ENCODE results near the gene TPP2.

DNA sequence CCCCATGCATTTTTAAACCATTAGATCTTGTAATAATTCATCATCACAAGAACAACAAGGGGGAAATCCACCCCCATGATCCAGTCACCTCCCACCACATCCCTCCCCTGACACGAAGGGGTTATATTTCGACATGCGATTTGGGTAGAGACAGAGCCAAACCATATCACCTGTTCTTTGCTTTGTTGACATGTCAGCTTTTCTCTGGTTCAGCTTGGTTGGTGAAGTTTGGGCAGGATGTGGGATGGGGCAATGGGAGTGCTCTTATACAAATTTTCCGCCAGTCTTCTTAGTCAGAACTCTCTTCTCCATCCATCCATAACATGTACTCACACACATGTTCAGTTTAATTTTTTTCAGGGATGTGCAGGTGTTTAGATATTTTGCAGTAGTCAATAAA is 12.9 kb downstream of the TPP2 start:
- TF ChIP-seq KAT7 (CRISPR knock-in tag; IDR thresholded peaks at IDR 0.05; ENCODE audit: borderline replicate concordance) (no peak), SMAD3 (CRISPR knock-in tag; IDR thresholded peaks at IDR 0.05; ENCODE audit: borderline replicate concordance) (no peak), CREM (CRISPR knock-in tag; IDR thresholded peaks at IDR 0.05) (no peak), IRF2 (CRISPR knock-in tag; IDR thresholded peaks at IDR 0.05; ENCODE audit: borderline replicate concordance, low read depth) (no peak)
- TF ChIP-seq, protein P1, sequence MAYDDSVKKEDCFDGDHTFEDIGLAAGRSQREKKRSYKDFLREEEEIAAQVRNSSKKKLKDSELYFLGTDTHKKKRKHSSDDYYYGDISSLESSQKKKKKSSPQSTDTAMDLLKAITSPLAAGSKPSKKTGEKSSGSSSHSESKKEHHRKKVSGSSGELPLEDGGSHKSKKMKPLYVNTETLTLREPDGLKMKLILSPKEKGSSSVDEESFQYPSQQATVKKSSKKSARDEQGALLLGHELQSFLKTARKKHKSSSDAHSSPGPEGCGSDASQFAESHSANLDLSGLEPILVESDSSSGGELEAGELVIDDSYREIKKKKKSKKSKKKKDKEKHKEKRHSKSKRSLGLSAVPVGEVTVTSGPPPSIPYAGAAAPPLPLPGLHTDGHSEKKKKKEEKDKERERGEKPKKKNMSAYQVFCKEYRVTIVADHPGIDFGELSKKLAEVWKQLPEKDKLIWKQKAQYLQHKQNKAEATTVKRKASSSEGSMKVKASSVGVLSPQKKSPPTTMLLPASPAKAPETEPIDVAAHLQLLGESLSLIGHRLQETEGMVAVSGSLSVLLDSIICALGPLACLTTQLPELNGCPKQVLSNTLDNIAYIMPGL (CRISPR knock-in tag; IDR thresholded peaks at IDR 0.05), result no peak
- TF ChIP-seq, protein P2, sequence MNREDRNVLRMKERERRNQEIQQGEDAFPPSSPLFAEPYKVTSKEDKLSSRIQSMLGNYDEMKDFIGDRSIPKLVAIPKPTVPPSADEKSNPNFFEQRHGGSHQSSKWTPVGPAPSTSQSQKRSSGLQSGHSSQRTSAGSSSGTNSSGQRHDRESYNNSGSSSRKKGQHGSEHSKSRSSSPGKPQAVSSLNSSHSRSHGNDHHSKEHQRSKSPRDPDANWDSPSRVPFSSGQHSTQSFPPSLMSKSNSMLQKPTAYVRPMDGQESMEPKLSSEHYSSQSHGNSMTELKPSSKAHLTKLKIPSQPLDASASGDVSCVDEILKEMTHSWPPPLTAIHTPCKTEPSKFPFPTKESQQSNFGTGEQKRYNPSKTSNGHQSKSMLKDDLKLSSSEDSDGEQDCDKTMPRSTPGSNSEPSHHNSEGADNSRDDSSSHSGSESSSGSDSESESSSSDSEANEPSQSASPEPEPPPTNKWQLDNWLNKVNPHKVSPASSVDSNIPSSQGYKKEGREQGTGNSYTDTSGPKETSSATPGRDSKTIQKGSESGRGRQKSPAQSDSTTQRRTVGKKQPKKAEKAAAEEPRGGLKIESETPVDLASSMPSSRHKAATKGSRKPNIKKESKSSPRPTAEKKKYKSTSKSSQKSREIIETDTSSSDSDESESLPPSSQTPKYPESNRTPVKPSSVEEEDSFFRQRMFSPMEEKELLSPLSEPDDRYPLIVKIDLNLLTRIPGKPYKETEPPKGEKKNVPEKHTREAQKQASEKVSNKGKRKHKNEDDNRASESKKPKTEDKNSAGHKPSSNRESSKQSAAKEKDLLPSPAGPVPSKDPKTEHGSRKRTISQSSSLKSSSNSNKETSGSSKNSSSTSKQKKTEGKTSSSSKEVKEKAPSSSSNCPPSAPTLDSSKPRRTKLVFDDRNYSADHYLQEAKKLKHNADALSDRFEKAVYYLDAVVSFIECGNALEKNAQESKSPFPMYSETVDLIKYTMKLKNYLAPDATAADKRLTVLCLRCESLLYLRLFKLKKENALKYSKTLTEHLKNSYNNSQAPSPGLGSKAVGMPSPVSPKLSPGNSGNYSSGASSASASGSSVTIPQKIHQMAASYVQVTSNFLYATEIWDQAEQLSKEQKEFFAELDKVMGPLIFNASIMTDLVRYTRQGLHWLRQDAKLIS (CRISPR knock-in tag; IDR thresholded peaks at IDR 0.05; ENCODE audit: borderline replicate concordance), result no peak
- TF ChIP-seq, protein P3, sequence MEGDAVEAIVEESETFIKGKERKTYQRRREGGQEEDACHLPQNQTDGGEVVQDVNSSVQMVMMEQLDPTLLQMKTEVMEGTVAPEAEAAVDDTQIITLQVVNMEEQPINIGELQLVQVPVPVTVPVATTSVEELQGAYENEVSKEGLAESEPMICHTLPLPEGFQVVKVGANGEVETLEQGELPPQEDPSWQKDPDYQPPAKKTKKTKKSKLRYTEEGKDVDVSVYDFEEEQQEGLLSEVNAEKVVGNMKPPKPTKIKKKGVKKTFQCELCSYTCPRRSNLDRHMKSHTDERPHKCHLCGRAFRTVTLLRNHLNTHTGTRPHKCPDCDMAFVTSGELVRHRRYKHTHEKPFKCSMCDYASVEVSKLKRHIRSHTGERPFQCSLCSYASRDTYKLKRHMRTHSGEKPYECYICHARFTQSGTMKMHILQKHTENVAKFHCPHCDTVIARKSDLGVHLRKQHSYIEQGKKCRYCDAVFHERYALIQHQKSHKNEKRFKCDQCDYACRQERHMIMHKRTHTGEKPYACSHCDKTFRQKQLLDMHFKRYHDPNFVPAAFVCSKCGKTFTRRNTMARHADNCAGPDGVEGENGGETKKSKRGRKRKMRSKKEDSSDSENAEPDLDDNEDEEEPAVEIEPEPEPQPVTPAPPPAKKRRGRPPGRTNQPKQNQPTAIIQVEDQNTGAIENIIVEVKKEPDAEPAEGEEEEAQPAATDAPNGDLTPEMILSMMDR (IDR thresholded peaks at IDR 0.05), result no peak
- TF ChIP-seq, protein P4, sequence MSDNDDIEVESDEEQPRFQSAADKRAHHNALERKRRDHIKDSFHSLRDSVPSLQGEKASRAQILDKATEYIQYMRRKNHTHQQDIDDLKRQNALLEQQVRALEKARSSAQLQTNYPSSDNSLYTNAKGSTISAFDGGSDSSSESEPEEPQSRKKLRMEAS (CRISPR knock-in tag; IDR thresholded peaks at IDR 0.05), result no peak
- TF ChIP-seq, protein P5, sequence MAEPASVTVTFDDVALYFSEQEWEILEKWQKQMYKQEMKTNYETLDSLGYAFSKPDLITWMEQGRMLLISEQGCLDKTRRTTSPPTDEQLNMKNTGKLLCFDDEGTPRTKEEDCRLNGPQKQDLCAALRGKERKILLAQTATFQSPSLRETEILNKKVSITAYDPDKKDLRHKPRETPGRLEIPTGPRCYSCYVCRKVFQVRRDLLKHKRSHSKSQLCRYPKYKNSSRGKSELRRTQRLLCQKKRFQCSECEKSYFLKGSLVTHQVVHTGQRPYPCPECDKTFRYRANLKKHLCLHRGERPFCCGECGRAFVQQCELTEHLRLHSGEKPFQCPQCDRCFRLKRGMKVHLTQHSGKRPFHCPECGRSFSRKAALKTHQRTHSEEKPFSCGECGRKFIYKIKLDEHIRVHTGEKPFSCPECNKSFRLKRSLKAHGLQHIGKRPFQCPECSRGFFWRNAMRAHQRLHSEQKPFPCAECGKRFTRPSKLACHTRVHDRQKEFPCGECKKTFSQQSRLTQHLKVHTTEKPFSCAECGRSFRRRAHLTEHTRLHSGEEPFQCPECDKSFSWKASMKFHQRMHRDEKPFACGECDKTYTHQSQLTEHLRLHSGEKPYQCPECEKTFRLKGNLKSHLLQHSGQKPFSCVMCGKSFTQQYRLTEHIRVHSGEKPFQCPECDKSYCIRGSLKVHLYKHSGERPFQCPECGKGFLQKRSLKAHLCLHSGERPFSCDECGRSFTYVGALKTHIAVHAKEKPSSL (CRISPR knock-in tag; conservative IDR thresholded peaks at IDR 0.05), result no peak
- TF ChIP-seq, protein P6, sequence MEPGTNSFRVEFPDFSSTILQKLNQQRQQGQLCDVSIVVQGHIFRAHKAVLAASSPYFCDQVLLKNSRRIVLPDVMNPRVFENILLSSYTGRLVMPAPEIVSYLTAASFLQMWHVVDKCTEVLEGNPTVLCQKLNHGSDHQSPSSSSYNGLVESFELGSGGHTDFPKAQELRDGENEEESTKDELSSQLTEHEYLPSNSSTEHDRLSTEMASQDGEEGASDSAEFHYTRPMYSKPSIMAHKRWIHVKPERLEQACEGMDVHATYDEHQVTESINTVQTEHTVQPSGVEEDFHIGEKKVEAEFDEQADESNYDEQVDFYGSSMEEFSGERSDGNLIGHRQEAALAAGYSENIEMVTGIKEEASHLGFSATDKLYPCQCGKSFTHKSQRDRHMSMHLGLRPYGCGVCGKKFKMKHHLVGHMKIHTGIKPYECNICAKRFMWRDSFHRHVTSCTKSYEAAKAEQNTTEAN (CRISPR knock-in tag; IDR thresholded peaks at IDR 0.05), result no peak
- TF ChIP-seq, protein P7, sequence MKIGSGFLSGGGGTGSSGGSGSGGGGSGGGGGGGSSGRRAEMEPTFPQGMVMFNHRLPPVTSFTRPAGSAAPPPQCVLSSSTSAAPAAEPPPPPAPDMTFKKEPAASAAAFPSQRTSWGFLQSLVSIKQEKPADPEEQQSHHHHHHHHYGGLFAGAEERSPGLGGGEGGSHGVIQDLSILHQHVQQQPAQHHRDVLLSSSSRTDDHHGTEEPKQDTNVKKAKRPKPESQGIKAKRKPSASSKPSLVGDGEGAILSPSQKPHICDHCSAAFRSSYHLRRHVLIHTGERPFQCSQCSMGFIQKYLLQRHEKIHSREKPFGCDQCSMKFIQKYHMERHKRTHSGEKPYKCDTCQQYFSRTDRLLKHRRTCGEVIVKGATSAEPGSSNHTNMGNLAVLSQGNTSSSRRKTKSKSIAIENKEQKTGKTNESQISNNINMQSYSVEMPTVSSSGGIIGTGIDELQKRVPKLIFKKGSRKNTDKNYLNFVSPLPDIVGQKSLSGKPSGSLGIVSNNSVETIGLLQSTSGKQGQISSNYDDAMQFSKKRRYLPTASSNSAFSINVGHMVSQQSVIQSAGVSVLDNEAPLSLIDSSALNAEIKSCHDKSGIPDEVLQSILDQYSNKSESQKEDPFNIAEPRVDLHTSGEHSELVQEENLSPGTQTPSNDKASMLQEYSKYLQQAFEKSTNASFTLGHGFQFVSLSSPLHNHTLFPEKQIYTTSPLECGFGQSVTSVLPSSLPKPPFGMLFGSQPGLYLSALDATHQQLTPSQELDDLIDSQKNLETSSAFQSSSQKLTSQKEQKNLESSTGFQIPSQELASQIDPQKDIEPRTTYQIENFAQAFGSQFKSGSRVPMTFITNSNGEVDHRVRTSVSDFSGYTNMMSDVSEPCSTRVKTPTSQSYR (CRISPR knock-in tag; IDR thresholded peaks at IDR 0.05), result no peak
- TF ChIP-seq, protein P8, sequence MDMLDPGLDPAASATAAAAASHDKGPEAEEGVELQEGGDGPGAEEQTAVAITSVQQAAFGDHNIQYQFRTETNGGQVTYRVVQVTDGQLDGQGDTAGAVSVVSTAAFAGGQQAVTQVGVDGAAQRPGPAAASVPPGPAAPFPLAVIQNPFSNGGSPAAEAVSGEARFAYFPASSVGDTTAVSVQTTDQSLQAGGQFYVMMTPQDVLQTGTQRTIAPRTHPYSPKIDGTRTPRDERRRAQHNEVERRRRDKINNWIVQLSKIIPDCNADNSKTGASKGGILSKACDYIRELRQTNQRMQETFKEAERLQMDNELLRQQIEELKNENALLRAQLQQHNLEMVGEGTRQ (CRISPR knock-in tag; IDR thresholded peaks at IDR 0.05), result no peak
- TF ChIP-seq, protein P9, sequence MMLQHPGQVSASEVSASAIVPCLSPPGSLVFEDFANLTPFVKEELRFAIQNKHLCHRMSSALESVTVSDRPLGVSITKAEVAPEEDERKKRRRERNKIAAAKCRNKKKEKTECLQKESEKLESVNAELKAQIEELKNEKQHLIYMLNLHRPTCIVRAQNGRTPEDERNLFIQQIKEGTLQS (CRISPR knock-in tag; conservative IDR thresholded peaks at IDR 0.05), result no peak
- TF ChIP-seq, protein P10, sequence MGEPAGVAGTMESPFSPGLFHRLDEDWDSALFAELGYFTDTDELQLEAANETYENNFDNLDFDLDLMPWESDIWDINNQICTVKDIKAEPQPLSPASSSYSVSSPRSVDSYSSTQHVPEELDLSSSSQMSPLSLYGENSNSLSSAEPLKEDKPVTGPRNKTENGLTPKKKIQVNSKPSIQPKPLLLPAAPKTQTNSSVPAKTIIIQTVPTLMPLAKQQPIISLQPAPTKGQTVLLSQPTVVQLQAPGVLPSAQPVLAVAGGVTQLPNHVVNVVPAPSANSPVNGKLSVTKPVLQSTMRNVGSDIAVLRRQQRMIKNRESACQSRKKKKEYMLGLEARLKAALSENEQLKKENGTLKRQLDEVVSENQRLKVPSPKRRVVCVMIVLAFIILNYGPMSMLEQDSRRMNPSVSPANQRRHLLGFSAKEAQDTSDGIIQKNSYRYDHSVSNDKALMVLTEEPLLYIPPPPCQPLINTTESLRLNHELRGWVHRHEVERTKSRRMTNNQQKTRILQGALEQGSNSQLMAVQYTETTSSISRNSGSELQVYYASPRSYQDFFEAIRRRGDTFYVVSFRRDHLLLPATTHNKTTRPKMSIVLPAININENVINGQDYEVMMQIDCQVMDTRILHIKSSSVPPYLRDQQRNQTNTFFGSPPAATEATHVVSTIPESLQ (CRISPR knock-in tag; IDR thresholded peaks at IDR 0.05), result no peak
